Immature natural killer cell (primary cell): ENCODE data around the gene DGCR6L. TPM values are rescaled to one million over a fixed set of nuclear protein-coding genes. Genes with fewer than 3 reads are reported as not detected.
"Not testable (repeated sequence)": the region's sequence is repeated elsewhere in the genome, so short reads cannot be mapped to it uniquely, and the experiment has no call there.

ENCODE experiments used
- DNase-seq, 3 donors: peaks; one replicate each; pipeline ENCODE4 v3.0.0; 2022; ENCODE audit warnings: mixed read lengths in 1 of 3
- H3K27ac Mint-ChIP-seq, 6 donors: one replicate each; pipeline ENCODE4 v1.8.0; 2020; ENCODE audit warnings: mixed read lengths in 6 of 6, mild to moderate bottlenecking in 5 of 6, inconsistent platforms in 4 of 6, moderate library complexity in 3 of 6
- H3K27me3 Mint-ChIP-seq, 3 donors: one replicate each; pipeline ENCODE4 v1.8.0; 2020 to 2021; ENCODE audit warnings: low read depth in 3 of 3, mild to moderate bottlenecking in 3 of 3, mixed read lengths in 3 of 3, moderate library complexity in 3 of 3, inconsistent platforms in 1 of 3
- H3K36me3 Mint-ChIP-seq, 3 donors: one replicate each; pipeline ENCODE4 v1.8.0; 2020; ENCODE audit warnings: mixed read lengths in 3 of 3, inconsistent platforms in 2 of 3, mild to moderate bottlenecking in 2 of 3
- H3K4me1 Mint-ChIP-seq, 2 donors: one replicate each; pipeline ENCODE4 v1.8.0; 2020; ENCODE audit warnings: inconsistent platforms in 2 of 2, mild to moderate bottlenecking in 2 of 2, mixed read lengths in 2 of 2, moderate library complexity in 1 of 2
- H3K4me3 Mint-ChIP-seq, 5 donors: one replicate each; pipeline ENCODE4 v1.8.0; 2020; ENCODE audit warnings: mild to moderate bottlenecking in 5 of 5, mixed read lengths in 5 of 5, inconsistent platforms in 3 of 5, moderate library complexity in 3 of 5
- H3K9me3 Mint-ChIP-seq, 6 donors: one replicate each; pipeline ENCODE4 v1.8.0; 2020; ENCODE audit warnings: mild to moderate bottlenecking in 6 of 6, mixed read lengths in 6 of 6, inconsistent platforms in 4 of 6, moderate library complexity in 3 of 6
- polyA plus RNA-seq, 3 donors: library from polyadenylated mRNA; unstranded; fragments of 300-500 nt; fragmentation: Illumina TruSeq; gene quantifications; one replicate each; pipeline ENCODE4 v1.2.3, GENCODE V29; 2021

DGCR6L gene
- polyA plus RNA-seq, 3 donors from 2014 or later: 143 to 160 (median 147) TPM

GRCh38 chr22:20354238-20354975 is 34.5 kb upstream of the DGCR6L start:
- DNase-seq: no peak
- no peaks in the 10 kb centered on the region for H3K36me3 Mint-ChIP-seq
- no peak overlapping the region for H3K27ac Mint-ChIP-seq
- H3K9me3 Mint-ChIP-seq: no peaks in the 10 kb centered on the region
- no peaks in the 10 kb centered on the region for H3K4me1 Mint-ChIP-seq
- no peak overlapping the region for H3K4me3 Mint-ChIP-seq
- H3K27me3 Mint-ChIP-seq: no peaks in the 10 kb centered on the region

- H3K36me3 Mint-ChIP-seq, H3K9me3 Mint-ChIP-seq, H3K27ac Mint-ChIP-seq, DNase-seq, H3K27me3 Mint-ChIP-seq, H3K4me3 Mint-ChIP-seq, H3K4me1 Mint-ChIP-seq: not testable (repeated sequence)
Observed at GRCh38 chr22:20352536-20352935, 32.7 kb upstream of the DGCR6L start.

GRCh38 chr22:20346553-20346952 is 26.7 kb upstream of the DGCR6L start:
- DNase-seq, H3K4me3 Mint-ChIP-seq, H3K36me3 Mint-ChIP-seq, H3K27ac Mint-ChIP-seq, H3K9me3 Mint-ChIP-seq, H3K27me3 Mint-ChIP-seq, H3K4me1 Mint-ChIP-seq: not testable (repeated sequence)

GRCh38 chr22:20338291-20338690 is 18.4 kb upstream of the DGCR6L start:
- DNase-seq, H3K9me3 Mint-ChIP-seq, H3K27me3 Mint-ChIP-seq, H3K36me3 Mint-ChIP-seq, H3K4me3 Mint-ChIP-seq, H3K4me1 Mint-ChIP-seq, H3K27ac Mint-ChIP-seq: not testable (repeated sequence)

GRCh38 chr22:20337807-20338206 is 17.9 kb upstream of the DGCR6L start:
- DNase-seq, H3K27ac Mint-ChIP-seq, H3K9me3 Mint-ChIP-seq, H3K4me3 Mint-ChIP-seq, H3K27me3 Mint-ChIP-seq, H3K36me3 Mint-ChIP-seq, H3K4me1 Mint-ChIP-seq: not testable (repeated sequence)

GRCh38 chr22:20336561-20336960 is 16.7 kb upstream of the DGCR6L start:
- not testable (repeated sequence) for H3K27ac Mint-ChIP-seq, H3K27me3 Mint-ChIP-seq, H3K9me3 Mint-ChIP-seq, H3K4me1 Mint-ChIP-seq, DNase-seq, H3K4me3 Mint-ChIP-seq, H3K36me3 Mint-ChIP-seq

- Mint-ChIP-seq H3K4me3 (peak overlapping the region; percentile 57 to 90 (median 89)), H3K4me1 (peaks cover 12 to 17% of the 10 kb centered on the region in 2 donors), H3K27ac (peak overlapping the region; percentile 73 to 94 (median 90))
- not testable (repeated sequence) for H3K27me3 Mint-ChIP-seq, H3K36me3 Mint-ChIP-seq, H3K9me3 Mint-ChIP-seq
- DNase-seq: peak in 2 of 3 donors; percentile 29 to 31
Observed at GRCh38 chr22:20328569-20328930, 8.7 kb upstream of the DGCR6L start.

GRCh38 chr22:20325996-20326395 is 6.1 kb upstream of the DGCR6L start:
- H3K4me3 Mint-ChIP-seq, H3K36me3 Mint-ChIP-seq, DNase-seq, H3K27me3 Mint-ChIP-seq, H3K27ac Mint-ChIP-seq, H3K9me3 Mint-ChIP-seq: not testable (repeated sequence)
- peaks cover 25 to 26% of the 10 kb centered on the region in 2 donors for H3K4me1 Mint-ChIP-seq

- Mint-ChIP-seq H3K9me3 (peaks cover 0 to 1% (median 0%) of the 10 kb centered on the region in 6 donors), H3K27ac (peak overlapping the region in 1 of 6 donors; percentile 4), H3K36me3 (no peaks in the 10 kb centered on the region), H3K27me3 (peaks cover 0 to 4% (median 2%) of the 10 kb centered on the region in 3 donors), H3K4me3 (no peak overlapping the region), H3K4me1 (peaks cover 35 to 36% of the 10 kb centered on the region in 2 donors)
- no peak for DNase-seq
Observed at GRCh38 chr22:20324139-20324516, 4.3 kb upstream of the DGCR6L start.

- H3K27ac Mint-ChIP-seq: peak overlapping the region in 5 of 6 donors; percentile 20 to 84 (median 40)
- H3K9me3 Mint-ChIP-seq, H3K27me3 Mint-ChIP-seq, H3K36me3 Mint-ChIP-seq, DNase-seq: not testable (repeated sequence)
- H3K4me1 Mint-ChIP-seq: peaks cover 40 to 47% of the 10 kb centered on the region in 2 donors
- H3K4me3 Mint-ChIP-seq: peak overlapping the region; percentile 58 to 94 (median 64)
Observed at GRCh38 chr22:20321552-20322211, 1.8 kb upstream of the DGCR6L start.

- H3K36me3 Mint-ChIP-seq, DNase-seq, H3K27me3 Mint-ChIP-seq, H3K9me3 Mint-ChIP-seq: not testable (repeated sequence)
- H3K4me3 Mint-ChIP-seq: peak overlapping the region; percentile 88 to 94 (median 91)
- H3K27ac Mint-ChIP-seq: peak overlapping the region; percentile 23 to 90 (median 76)
- H3K4me1 Mint-ChIP-seq: peaks cover 39 to 47% of the 10 kb centered on the region in 2 donors
Observed at GRCh38 chr22:20320659-20321551, 1.0 kb upstream of the DGCR6L start.

- Mint-ChIP-seq H3K27me3 (peaks cover 0 to 2% (median 0%) of the 10 kb centered on the region in 3 donors), H3K9me3 (no peaks in the 10 kb centered on the region), H3K4me3 (peak overlapping the region; percentile 88 to 94 (median 91)), H3K36me3 (no peaks in the 10 kb centered on the region), H3K27ac (peak overlapping the region in 5 of 6 donors; percentile 80 to 87 (median 82)), H3K4me1 (peaks cover 38 to 47% of the 10 kb centered on the region in 2 donors)
- DNase-seq: no peak
Observed at GRCh38 chr22:20319041-20319744, 667 bp downstream of the DGCR6L start.

- Mint-ChIP-seq H3K4me1 (peaks cover 33 to 46% of the 10 kb centered on the region in 2 donors), H3K27ac (peak overlapping the region in 2 of 6 donors; percentile 23 to 31), H3K4me3 (peak overlapping the region; percentile 36 to 94 (median 64))
- H3K36me3 Mint-ChIP-seq, H3K9me3 Mint-ChIP-seq, DNase-seq, H3K27me3 Mint-ChIP-seq: not testable (repeated sequence)
Observed at GRCh38 chr22:20318043-20318688, 1.7 kb downstream of the DGCR6L start.
